Upper lobe of left lung (tissue), 4 donors: ENCODE results near the gene ANKS1A.
"Not testable (repeated sequence)": the region's sequence is repeated elsewhere in the genome, so short reads cannot be mapped to it uniquely, and the experiment has no call there.

Experiments used
- CTCF ChIP-seq, 6 experiments: fragments of 450-650 bp in 4 of 6; fragments of 200-600 bp in 2 of 6; sonication (generic) in 2 of 6; IDR thresholded peaks; one replicate each; pipeline ENCODE4 v1.5.1; 2016 to 2019; ENCODE audit warnings: antibody characterized with exemption in 6 of 6
- EP300 ChIP-seq, 4 donors: sonication (generic); formaldehyde crosslinking; IDR thresholded peaks; one replicate each; pipeline ENCODE4 v1.5.1; 2017; ENCODE audit warnings: antibody characterized with exemption in 4 of 4, control low read depth in 2 of 4
- POLR2A ChIP-seq, 4 donors: fragments of 450-650 bp; IDR thresholded peaks; one replicate each; pipeline ENCODE4 v1.5.1; 2016 to 2017; ENCODE audit warnings: antibody characterized with exemption in 4 of 4, mild to moderate bottlenecking in 2 of 4

GRCh38 chr6:34932202-34932601 lies 43.1 kb downstream of the ANKS1A start:
- not testable (repeated sequence) for TF ChIP-seq CTCF, POLR2A, EP300 (IDR thresholded peaks at IDR 0.05)
